Upper lobe of left lung (tissue), 4 donors: ENCODE results near the gene AKTIP.

Experiments
- EP300 ChIP-seq, 4 donors: sonication (generic); formaldehyde crosslinking; IDR thresholded peaks; one replicate each; pipeline ENCODE4 v1.5.1; 2017; ENCODE audit warnings: antibody characterized with exemption in 4 of 4, control low read depth in 2 of 4
- POLR2A ChIP-seq, 4 donors: fragments of 450-650 bp; IDR thresholded peaks; one replicate each; pipeline ENCODE4 v1.5.1; 2016 to 2017; ENCODE audit warnings: antibody characterized with exemption in 4 of 4, mild to moderate bottlenecking in 2 of 4
- POLR2AphosphoS5 ChIP-seq, 2 donors: sonication (generic); formaldehyde crosslinking; IDR thresholded peaks; one replicate each; pipeline ENCODE4 v1.5.1; 2017; ENCODE audit warnings: antibody characterized with exemption in 2 of 2
- TF ChIP-seq, protein P1 (sequence below), 6 experiments: fragments of 450-650 bp in 4 of 6; fragments of 200-600 bp in 2 of 6; sonication (generic) in 2 of 6; IDR thresholded peaks; one replicate each; pipeline ENCODE4 v1.5.1; 2016 to 2019; ENCODE audit warnings: antibody characterized with exemption in 6 of 6

DNA sequence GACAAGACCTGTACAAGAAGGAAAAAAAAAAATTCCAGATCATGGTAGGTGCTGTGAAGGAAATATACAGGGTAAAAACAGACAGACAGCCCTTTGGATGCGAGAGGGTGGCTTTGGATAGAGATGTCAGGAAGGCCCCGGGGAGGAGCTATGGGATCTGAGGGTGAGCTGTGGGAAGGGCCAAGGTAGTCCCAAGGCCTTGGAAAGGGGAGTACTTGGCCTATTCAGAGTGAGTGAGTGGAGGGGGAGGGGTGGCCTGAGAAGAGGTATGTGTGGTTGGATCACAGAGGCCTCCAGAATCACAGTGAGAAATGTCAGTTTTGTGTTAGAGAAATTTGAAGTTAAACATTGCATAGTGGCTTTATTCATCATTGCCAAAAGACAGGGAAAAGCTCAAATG lies 31.2 kb upstream of the AKTIP start:
- TF ChIP-seq POLR2AphosphoS5 (IDR thresholded peaks at IDR 0.05) (no peak), POLR2A (IDR thresholded peaks at IDR 0.05) (no peak), EP300 (IDR thresholded peaks at IDR 0.05) (no peak)
- TF ChIP-seq, protein P1, sequence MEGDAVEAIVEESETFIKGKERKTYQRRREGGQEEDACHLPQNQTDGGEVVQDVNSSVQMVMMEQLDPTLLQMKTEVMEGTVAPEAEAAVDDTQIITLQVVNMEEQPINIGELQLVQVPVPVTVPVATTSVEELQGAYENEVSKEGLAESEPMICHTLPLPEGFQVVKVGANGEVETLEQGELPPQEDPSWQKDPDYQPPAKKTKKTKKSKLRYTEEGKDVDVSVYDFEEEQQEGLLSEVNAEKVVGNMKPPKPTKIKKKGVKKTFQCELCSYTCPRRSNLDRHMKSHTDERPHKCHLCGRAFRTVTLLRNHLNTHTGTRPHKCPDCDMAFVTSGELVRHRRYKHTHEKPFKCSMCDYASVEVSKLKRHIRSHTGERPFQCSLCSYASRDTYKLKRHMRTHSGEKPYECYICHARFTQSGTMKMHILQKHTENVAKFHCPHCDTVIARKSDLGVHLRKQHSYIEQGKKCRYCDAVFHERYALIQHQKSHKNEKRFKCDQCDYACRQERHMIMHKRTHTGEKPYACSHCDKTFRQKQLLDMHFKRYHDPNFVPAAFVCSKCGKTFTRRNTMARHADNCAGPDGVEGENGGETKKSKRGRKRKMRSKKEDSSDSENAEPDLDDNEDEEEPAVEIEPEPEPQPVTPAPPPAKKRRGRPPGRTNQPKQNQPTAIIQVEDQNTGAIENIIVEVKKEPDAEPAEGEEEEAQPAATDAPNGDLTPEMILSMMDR (IDR thresholded peaks at IDR 0.05): no peak
